Activated B cell treated with CpG ODN at 0.5 μM for 24 hours (primary cell): ENCODE measurements around the gene FTSJ1. TPM values are rescaled to one million over a fixed set of nuclear protein-coding genes. Genes with fewer than 3 reads are reported as not detected.

Experiments used
- ATAC-seq: fragments of 200-7000 bp; cut with Tn5 transposase; one replicate; pipeline ENCODE4 v1.10.0; 2021; ENCODE audit warnings: low read depth, mild to moderate bottlenecking, moderate library complexity
- CTCF ChIA-PET: fragments of 350-600 bp; sonication (Branson Sonifier 250); formaldehyde crosslinking; loops from one replicate; lab custom pipeline; 2021; ENCODE audit warnings: antibody characterized with exemption; lab: Charles Lee
- POLR2A ChIA-PET: fragments of 350-600 bp; sonication (Branson Sonifier 250); formaldehyde crosslinking; loops from one replicate; lab custom pipeline; 2021; ENCODE audit warnings: antibody characterized with exemption; lab: Charles Lee
- DNase-seq: peaks from one replicate; pipeline ENCODE4 v3.0.0; 2022
- H3K27ac Mint-ChIP-seq: one replicate; pipeline ENCODE4 v1.8.0; 2020; ENCODE audit warnings: mixed read lengths
- H3K27me3 Mint-ChIP-seq: one replicate; pipeline ENCODE4 v1.8.0; 2021; ENCODE audit warnings: mixed read lengths
- H3K36me3 Mint-ChIP-seq: one replicate; pipeline ENCODE4 v1.8.0; 2021; ENCODE audit warnings: low read depth, mixed read lengths
- H3K4me1 Mint-ChIP-seq: one replicate; pipeline ENCODE4 v1.8.0; 2021; ENCODE audit warnings: mixed read lengths
- H3K4me3 Mint-ChIP-seq: one replicate; pipeline ENCODE4 v1.8.0; 2020; ENCODE audit warnings: mild to moderate bottlenecking, mixed read lengths
- H3K9me3 Mint-ChIP-seq: one replicate; pipeline ENCODE4 v1.8.0; 2020; ENCODE audit warnings: mixed read lengths
- CTCF ChIP-seq: fragments of 200-600 bp; IDR thresholded peaks from one replicate; pipeline ENCODE4 v1.8.0; 2022; ENCODE audit warnings: antibody characterized with exemption, mild to moderate bottlenecking
- intact Hi-C: fragments of 100-400 bp; cut with micrococcal nuclease; formaldehyde crosslinking; loops from one replicate; pipeline ENCODE4 v1.15.1; 2024
- total RNA-seq: library from RNA; stranded (reverse); gene quantifications from 2 replicates; pipeline ENCODE4 v1.2.3, GENCODE V29; 2022

Gene FTSJ1
- total RNA-seq, 1 donor from 2014 or later, result 44.5 TPM

DNA sequence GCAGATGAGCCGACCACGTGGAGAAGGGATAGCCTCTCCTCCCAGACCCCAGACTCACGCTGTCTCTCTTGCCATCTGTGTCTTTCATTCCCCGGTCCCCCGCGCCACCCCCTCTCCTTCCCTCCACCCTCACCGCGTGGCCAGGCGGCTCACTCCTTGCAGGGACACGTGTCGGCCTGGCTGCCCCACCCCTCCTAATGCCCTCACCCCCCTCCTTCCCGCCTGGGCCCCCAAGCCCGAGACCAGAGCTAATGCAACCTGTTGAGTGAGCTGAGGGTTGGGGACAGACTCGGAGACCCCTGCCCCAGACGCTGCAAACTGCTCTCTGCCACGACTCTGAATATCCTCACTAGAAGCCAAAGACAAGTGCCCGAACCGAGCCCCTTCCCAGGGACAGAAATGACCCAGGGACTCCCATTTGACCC is 7.7 kb upstream of the FTSJ1 start:
- H3K4me3 Mint-ChIP-seq, result peak overlapping the region; percentile 91
- peaks cover 12% of the 10 kb centered on the region for H3K4me1 Mint-ChIP-seq
- ATAC-seq, result peak; percentile 59
- ChIA-PET CTCF (no interaction called here), POLR2A (interaction anchor here (0.6 to 1.1 kb wide), 4 partner anchors 39 to 1324 kb away, joined by 3 to 4 read pairs (median 4); partner anchors contain the start of genes NDUFB11, RBM10, TBC1D25 and ZNF81)
- peak overlapping the region; percentile 50 for H3K27ac Mint-ChIP-seq
- no peaks in the 10 kb centered on the region for H3K27me3 Mint-ChIP-seq
- DNase-seq, result no peak
- H3K36me3 Mint-ChIP-seq, result peaks cover 17% of the 10 kb centered on the region
- intact Hi-C loops, result loop anchor here (5.0 kb wide), 2 partner anchors 39 to 636 kb away; partner anchors contain the start of gene PORCN
- TF ChIP-seq CTCF, result no peak
- H3K9me3 Mint-ChIP-seq, result no peaks in the 10 kb centered on the region

DNA sequence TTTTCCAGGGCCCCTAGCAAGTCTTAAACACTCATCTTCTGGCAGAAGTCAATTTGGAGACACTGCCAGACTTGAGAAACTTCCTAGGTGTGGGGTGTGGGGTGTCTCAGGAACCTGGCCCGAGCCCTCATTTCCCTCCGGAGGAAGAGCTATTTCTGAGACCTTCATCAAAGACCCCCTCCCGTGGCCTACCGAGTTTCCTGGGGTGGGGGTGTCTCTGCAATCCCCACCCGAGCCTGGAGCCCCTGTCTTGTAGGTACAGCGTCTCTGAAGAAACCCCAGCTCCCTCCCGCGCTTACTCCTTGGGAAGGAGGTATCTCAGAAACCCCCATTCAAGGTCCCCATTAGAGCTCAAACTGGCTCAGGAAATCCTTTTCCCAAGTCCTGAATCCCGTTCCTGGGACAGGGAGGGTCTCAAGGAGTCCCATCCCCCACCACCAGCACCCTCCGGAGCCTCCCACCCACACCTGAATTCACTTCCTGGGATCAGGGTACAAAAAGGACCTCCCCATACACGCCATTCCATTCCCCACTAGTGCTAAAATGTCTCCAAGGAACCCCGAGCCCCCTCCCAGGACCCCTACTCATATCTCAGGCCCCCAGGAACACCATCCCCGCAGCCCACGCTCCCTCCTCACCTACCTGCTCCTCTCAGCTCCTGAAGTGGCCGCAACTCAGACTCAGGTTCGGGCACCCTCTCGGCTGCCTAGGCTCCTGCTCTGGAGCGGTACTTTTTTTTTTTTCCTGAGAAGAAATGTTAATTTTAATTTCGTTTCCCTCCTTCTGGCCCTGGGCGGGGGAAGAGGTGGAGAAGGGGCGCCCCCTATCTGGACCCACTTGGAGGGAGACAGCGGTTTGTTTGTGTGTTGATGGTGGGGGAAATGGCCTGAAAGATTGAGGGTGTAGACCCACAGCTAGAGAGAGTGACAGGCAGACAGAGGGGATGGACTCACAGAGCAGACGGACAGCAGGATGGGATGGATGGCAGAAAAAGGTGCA is 7.0 kb upstream of the FTSJ1 start:
- no peaks in the 10 kb centered on the region for H3K27me3 Mint-ChIP-seq
- H3K9me3 Mint-ChIP-seq, result no peaks in the 10 kb centered on the region
- no peak for TF ChIP-seq CTCF
- peak overlapping the region; percentile 91 for H3K4me3 Mint-ChIP-seq
- peaks cover 16% of the 10 kb centered on the region for H3K36me3 Mint-ChIP-seq
- ATAC-seq (peak; percentile 52), DNase-seq (no peak)
- H3K27ac Mint-ChIP-seq, result peak overlapping the region; percentile 69
- intact Hi-C loops, result loop anchor here (5.0 kb wide), 2 partner anchors 38 to 637 kb away; partner anchors contain the start of gene PORCN
- ChIA-PET POLR2A (interaction anchor here (0.6 to 1.1 kb wide), 8 partner anchors 13 to 1870 kb away, joined by 3 to 5 read pairs (median 4); partner anchors contain the start of genes NDUFB11, RBM10, TBC1D25 and ZNF81), CTCF (interaction anchor here (0.6 kb wide), 1 partner anchor 485 kb away, joined by 3 read pairs; no protein-coding TSS in a partner anchor)
- peaks cover 12% of the 10 kb centered on the region for H3K4me1 Mint-ChIP-seq

DNA sequence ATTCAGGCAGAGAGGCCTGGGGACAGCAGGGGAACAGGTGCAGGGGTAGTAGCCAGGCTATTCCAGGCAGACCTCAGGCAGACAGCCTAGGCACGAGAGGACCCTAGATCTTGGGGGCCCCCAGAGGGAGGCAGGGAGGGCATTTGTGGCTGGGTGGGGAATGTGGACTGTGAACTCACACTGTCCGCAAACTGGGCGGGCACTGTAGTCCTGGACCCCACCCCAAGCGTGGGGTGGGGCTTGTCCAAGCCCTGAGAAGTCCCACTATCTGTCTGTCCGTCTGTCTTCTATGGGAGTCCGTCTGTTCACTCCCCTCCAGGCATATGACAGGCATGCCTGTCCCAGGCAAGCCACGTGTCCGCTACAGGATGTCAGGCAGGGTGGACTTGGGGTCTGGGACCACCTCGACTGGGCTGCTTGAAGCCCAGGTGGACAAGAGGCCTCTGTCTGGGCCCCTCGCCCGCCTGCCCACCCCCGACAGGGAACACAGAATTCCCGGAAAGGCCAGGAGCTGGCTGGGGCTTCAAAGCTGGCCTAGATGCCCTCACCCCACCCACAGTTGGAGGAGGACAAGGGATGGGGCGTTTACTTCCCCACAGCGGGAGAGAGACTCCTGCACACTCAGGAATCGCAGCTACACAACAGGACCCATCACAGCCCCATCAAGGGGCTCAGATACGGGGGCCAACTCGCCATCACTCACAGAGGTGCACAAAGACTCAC is 5.7 kb upstream of the FTSJ1 start, which contains the start of gene SLC38A5:
Gene SLC38A5 (minus strand): TSS at position 151 of the 723 bp plus-strand sequence. CDS start 2,336 bp downstream, outside the sequence.
- Mint-ChIP-seq H3K4me3 (peak within 1 kb of the TSS; percentile 91), H3K27ac (peak within 1 kb of the TSS; percentile 69), H3K9me3 (no peaks in the 10 kb centered on the region), H3K36me3 (peaks cover 10% of the 10 kb centered on the region), H3K4me1 (peaks cover 12% of the 10 kb centered on the region), H3K27me3 (no peaks in the 10 kb centered on the region)
- no peak for TF ChIP-seq CTCF
- intact Hi-C loops, result no loop called here
- ChIA-PET POLR2A (no interaction called here), CTCF (no interaction called here)
- DNase-seq (no peak), ATAC-seq (no peak)

DNA sequence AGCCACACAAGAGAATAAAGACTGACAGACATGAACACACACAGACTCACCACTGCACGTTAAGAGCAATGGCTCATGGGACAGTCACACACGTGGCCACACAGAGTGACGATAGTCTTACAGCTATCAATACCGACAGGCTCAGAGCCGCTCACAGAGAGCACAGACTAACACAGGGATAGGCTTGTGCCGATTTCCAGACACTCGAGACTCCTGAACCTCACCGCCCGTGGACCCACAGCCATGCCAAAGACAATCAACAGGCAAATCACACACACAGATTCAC is 5.2 kb upstream of the FTSJ1 start:
- H3K27ac Mint-ChIP-seq, result no peak overlapping the region
- no peak overlapping the region for H3K4me3 Mint-ChIP-seq
- H3K27me3 Mint-ChIP-seq, result no peaks in the 10 kb centered on the region
- TF ChIP-seq CTCF, result no peak
- CTCF ChIA-PET, result no interaction called here
- POLR2A ChIA-PET, result no interaction called here
- intact Hi-C loops, result no loop called here
- peaks cover 15% of the 10 kb centered on the region for H3K4me1 Mint-ChIP-seq
- no peaks in the 10 kb centered on the region for H3K9me3 Mint-ChIP-seq
- DNase-seq (no peak), ATAC-seq (no peak)
- H3K36me3 Mint-ChIP-seq, result peaks cover 7% of the 10 kb centered on the region
